GM12878 (cell line): ENCODE data around the gene TRAPPC6A. TPM values are rescaled to one million over a fixed set of nuclear protein-coding genes. Genes with fewer than 3 reads are reported as not detected.
A peak's percentile ranks its signal among the peaks of the same experiment; 100 is the strongest.

ENCODE experiments used
- ATF7 ChIP-seq: fragments of 450-650 bp; IDR thresholded peaks from 2 replicates; pipeline ENCODE4 v1.6.1; 2016; ENCODE audit warnings: low read depth, mild to moderate bottlenecking
- CHD1 ChIP-seq: IDR thresholded peaks from 2 replicates; pipeline ENCODE4 v1.6.1; 2012; ENCODE audit warnings: low read depth, low read length, improper control_type of control experiment
- KLF5 ChIP-seq: fragments of 450-650 bp; IDR thresholded peaks from 2 replicates; pipeline ENCODE4 v1.6.1; 2014; ENCODE audit warnings: mild to moderate bottlenecking; ENCODE audit not compliant: partially characterized antibody
- MEF2A ChIP-seq: IDR thresholded peaks from 2 replicates; pipeline ENCODE4 v1.6.1; 2011; ENCODE audit warnings: low read depth, mild to moderate bottlenecking, low read length, moderate library complexity; ENCODE audit not compliant: insufficient read depth
- NR2C2 ChIP-seq: IDR thresholded peaks from 2 replicates; pipeline ENCODE4 v1.6.1; 2011; ENCODE audit warnings: borderline replicate concordance, low read depth; ENCODE audit not compliant: control insufficient read depth, insufficient read length
- NRF1 ChIP-seq: conservative IDR thresholded peaks from 2 replicates; pipeline ENCODE4 v1.6.1; 2011; ENCODE audit warnings: mild to moderate bottlenecking, low read depth, low read length, improper control_type of control experiment
- POLR2A ChIP-seq: IDR thresholded peaks from 2 replicates; pipeline ENCODE4 v1.6.1; 2011; ENCODE audit warnings: low read depth, mild to moderate bottlenecking, low read length
- RAD51 ChIP-seq: fragments of 450-650 bp; IDR thresholded peaks from 2 replicates; pipeline ENCODE4 v1.6.1; 2016; ENCODE audit warnings: moderate library complexity, mild to moderate bottlenecking, inconsistent platforms
- RCOR1 ChIP-seq: conservative IDR thresholded peaks from 2 replicates; pipeline ENCODE4 v1.6.1; 2012; ENCODE audit warnings: low read depth, low read length, improper control_type of control experiment
- RELA ChIP-seq: fragments of 450-650 bp; IDR thresholded peaks from 2 replicates; pipeline ENCODE4 v1.8.0; 2014; ENCODE audit warnings: borderline replicate concordance; ENCODE audit not compliant: partially characterized antibody
- RELB ChIP-seq: fragments of 450-650 bp; IDR thresholded peaks from 2 replicates; pipeline ENCODE4 v1.6.1; 2017; ENCODE audit warnings: low read depth, mild to moderate bottlenecking, moderate library complexity
- SUPT20H ChIP-seq: IDR thresholded peaks from 2 replicates; pipeline ENCODE4 v1.6.1; 2011; ENCODE audit warnings: low read depth, mild to moderate bottlenecking, low read length, moderate library complexity, borderline replicate concordance; ENCODE audit not compliant: control insufficient read depth
- TBL1XR1 ChIP-seq: IDR thresholded peaks from 2 replicates; pipeline ENCODE4 v1.6.1; 2012; ENCODE audit warnings: low read depth, low read length, improper control_type of control experiment
- TCF3 ChIP-seq: IDR thresholded peaks from 2 replicates; pipeline ENCODE4 v1.6.1; 2012; ENCODE audit warnings: low read depth, mild to moderate bottlenecking, low read length, borderline replicate concordance; ENCODE audit not compliant: insufficient read depth
- YBX1 ChIP-seq: fragments of 450-650 bp; IDR thresholded peaks from 2 replicates; pipeline ENCODE4 v1.6.1; 2016; ENCODE audit warnings: antibody characterized with exemption
- YY1 ChIP-seq: IDR thresholded peaks from 2 replicates; pipeline ENCODE4 v1.6.1; 2011; ENCODE audit warnings: low read depth, mild to moderate bottlenecking, low read length
- ZNF274 ChIP-seq: IDR thresholded peaks from one replicate; pipeline ENCODE4 v1.8.0; 2011; ENCODE audit not compliant: insufficient read length, insufficient read depth
- ZNF622 ChIP-seq: fragments of 450-650 bp; IDR thresholded peaks from 2 replicates; pipeline ENCODE4 v1.6.1; 2017; ENCODE audit warnings: mild to moderate bottlenecking, inconsistent platforms
- ZZZ3 ChIP-seq: IDR thresholded peaks from 2 replicates; pipeline ENCODE4 v1.6.1; 2011; ENCODE audit warnings: low read depth; ENCODE audit not compliant: control insufficient read depth, insufficient read length
- polyA plus RNA-seq, 11 experiments: library from polyadenylated mRNA; depleted of rRNA in 4 of 11; unstranded in 6 of 11; stranded (reverse) in 5 of 11; fragments of >200 nt; fragmentation: Nextera tagmentation in 4 of 11; fragmentation: Illumina TruSeq in 1 of 11; extraction: Ambion mirVana in 4 of 11; extraction: Trizol in 1 of 11; gene quantifications; 1 replicate in 1 of 11; 2 replicates in 10 of 11; pipeline versions ENCODE4 v1.2.1 to v1.2.3, GENCODE V29; 2011 to 2016; ENCODE audit warnings: inconsistent platforms in 2 of 11, missing spikeins in 2 of 11, low read depth in 1 of 11
- total RNA-seq, 4 experiments: library from RNA; depleted of rRNA in 3 of 4; stranded (reverse); fragments of >200 nt in 3 of 4; fragmentation: Illumina TruSeq in 1 of 4; extraction: Trizol in 1 of 4; gene quantifications; 2 replicates each; pipeline versions ENCODE4 v1.2.1 to v1.2.3, GENCODE V29; 2013 to 2021
- TF ChIP-seq, protein P1 (sequence below): IDR thresholded peaks from 2 replicates; pipeline ENCODE4 v1.6.1; 2012; ENCODE audit warnings: improper control_type of control experiment, low read depth, low read length; ENCODE audit not compliant: insufficient replicate concordance
- TF ChIP-seq, protein P2 (sequence below): IDR thresholded peaks from 2 replicates; pipeline ENCODE4 v1.6.1; 2011; ENCODE audit warnings: mild to moderate bottlenecking, low read depth, low read length, moderate library complexity; ENCODE audit not compliant: insufficient replicate concordance
- TF ChIP-seq, protein P3 (sequence below): fragments of 450-650 bp; IDR thresholded peaks from 2 replicates; pipeline ENCODE4 v1.6.1; 2016; ENCODE audit warnings: mild to moderate bottlenecking

TRAPPC6A gene
- total and polyA plus RNA-seq, 10 of the 15 experiments (the other 5 are each of a cell fraction or from before 2014, with no cell fraction given), result 1.8 to 83.9 (median 35.8) TPM

DNA sequence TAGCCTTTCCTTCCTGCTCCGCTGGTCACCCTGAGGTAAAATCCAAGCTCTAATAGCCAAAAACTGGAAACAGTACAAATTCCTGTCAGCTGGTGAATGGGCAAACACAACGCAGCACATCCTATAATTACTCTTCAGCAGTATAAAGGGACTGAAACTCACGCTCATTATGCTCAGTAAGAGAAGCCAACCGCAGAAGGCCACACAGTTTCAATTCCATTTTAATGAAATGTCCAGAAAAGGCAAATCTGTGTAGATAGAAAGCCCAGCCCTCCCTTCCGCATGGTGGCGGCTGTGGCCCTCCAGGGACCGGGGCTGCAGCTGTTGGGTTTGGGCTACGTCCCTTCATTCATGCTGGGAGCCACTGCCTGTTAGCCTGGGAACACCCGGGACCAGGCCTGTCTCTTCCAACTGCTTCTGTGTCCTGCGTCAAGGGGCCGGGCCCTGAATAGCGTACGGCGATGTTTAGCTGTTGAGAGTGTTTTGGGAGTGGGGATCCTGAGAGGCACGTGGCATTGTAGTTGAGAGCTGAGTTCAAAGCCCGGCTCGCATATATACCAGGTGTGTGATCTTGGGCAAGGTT, 40.8 kb downstream of the TRAPPC6A start (continued):
- TF ChIP-seq, protein P1, sequence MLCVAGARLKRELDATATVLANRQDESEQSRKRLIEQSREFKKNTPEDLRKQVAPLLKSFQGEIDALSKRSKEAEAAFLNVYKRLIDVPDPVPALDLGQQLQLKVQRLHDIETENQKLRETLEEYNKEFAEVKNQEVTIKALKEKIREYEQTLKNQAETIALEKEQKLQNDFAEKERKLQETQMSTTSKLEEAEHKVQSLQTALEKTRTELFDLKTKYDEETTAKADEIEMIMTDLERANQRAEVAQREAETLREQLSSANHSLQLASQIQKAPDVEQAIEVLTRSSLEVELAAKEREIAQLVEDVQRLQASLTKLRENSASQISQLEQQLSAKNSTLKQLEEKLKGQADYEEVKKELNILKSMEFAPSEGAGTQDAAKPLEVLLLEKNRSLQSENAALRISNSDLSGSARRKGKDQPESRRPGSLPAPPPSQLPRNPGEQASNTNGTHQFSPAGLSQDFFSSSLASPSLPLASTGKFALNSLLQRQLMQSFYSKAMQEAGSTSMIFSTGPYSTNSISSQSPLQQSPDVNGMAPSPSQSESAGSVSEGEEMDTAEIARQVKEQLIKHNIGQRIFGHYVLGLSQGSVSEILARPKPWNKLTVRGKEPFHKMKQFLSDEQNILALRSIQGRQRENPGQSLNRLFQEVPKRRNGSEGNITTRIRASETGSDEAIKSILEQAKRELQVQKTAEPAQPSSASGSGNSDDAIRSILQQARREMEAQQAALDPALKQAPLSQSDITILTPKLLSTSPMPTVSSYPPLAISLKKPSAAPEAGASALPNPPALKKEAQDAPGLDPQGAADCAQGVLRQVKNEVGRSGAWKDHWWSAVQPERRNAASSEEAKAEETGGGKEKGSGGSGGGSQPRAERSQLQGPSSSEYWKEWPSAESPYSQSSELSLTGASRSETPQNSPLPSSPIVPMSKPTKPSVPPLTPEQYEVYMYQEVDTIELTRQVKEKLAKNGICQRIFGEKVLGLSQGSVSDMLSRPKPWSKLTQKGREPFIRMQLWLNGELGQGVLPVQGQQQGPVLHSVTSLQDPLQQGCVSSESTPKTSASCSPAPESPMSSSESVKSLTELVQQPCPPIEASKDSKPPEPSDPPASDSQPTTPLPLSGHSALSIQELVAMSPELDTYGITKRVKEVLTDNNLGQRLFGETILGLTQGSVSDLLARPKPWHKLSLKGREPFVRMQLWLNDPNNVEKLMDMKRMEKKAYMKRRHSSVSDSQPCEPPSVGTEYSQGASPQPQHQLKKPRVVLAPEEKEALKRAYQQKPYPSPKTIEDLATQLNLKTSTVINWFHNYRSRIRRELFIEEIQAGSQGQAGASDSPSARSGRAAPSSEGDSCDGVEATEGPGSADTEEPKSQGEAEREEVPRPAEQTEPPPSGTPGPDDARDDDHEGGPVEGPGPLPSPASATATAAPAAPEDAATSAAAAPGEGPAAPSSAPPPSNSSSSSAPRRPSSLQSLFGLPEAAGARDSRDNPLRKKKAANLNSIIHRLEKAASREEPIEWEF, result no peak
- TF ChIP-seq, protein P2, sequence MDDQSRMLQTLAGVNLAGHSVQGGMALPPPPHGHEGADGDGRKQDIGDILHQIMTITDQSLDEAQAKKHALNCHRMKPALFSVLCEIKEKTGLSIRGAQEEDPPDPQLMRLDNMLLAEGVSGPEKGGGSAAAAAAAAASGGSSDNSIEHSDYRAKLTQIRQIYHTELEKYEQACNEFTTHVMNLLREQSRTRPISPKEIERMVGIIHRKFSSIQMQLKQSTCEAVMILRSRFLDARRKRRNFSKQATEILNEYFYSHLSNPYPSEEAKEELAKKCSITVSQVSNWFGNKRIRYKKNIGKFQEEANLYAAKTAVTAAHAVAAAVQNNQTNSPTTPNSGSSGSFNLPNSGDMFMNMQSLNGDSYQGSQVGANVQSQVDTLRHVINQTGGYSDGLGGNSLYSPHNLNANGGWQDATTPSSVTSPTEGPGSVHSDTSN, result no peak
- TF ChIP-seq TBL1XR1, result peak; percentile 59; the same call in 1 of the 2 replicates
- TF ChIP-seq TCF3, result peak; percentile 46; the same call in 1 of the 2 replicates
- TF ChIP-seq RELA, result no peak
- TF ChIP-seq NRF1, result no peak
- TF ChIP-seq ZZZ3, result no peak
- TF ChIP-seq POLR2A, result peak; percentile 47; the same call in 1 of the 2 replicates
- TF ChIP-seq MEF2A, result 0 out of 2 replicates have a peak, but pooled peaks have one; percentile 65
- TF ChIP-seq ATF7, result peak; percentile 59; the same call in 1 of the 2 replicates
- no peak for TF ChIP-seq ZNF622
- no peak for TF ChIP-seq KLF5
- TF ChIP-seq YBX1, result no peak
- TF ChIP-seq, protein P3, sequence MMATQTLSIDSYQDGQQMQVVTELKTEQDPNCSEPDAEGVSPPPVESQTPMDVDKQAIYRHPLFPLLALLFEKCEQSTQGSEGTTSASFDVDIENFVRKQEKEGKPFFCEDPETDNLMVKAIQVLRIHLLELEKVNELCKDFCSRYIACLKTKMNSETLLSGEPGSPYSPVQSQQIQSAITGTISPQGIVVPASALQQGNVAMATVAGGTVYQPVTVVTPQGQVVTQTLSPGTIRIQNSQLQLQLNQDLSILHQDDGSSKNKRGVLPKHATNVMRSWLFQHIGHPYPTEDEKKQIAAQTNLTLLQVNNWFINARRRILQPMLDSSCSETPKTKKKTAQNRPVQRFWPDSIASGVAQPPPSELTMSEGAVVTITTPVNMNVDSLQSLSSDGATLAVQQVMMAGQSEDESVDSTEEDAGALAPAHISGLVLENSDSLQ, result no peak
- peak; percentile 85 for TF ChIP-seq RELB
- TF ChIP-seq CHD1, result no peak
- TF ChIP-seq YY1, result 0 out of 2 replicates have a peak, but pooled peaks have one; percentile 38
- no peak for TF ChIP-seq ZNF274
- no peak for TF ChIP-seq RAD51
- TF ChIP-seq SUPT20H, result no peak
- TF ChIP-seq NR2C2, result no peak
- 0 out of 2 replicates have a peak, but pooled peaks have one; percentile 53 for TF ChIP-seq RCOR1
